Measurements from ENCODE around the gene CCDC88C.
A peak's percentile ranks its signal among the peaks of the same experiment; 100 is the strongest.

The CCDC88C gene

GRCh38 chr14:91305650-91306431 lies 111.8 kb downstream of the CCDC88C start:
- Histone ChIP-seq H3K4me1 (ENCODE audit: insufficient read depth, low read length) (no peaks in the 10 kb centered on the region), H3K27ac (ENCODE audit: low read length) (no peak overlapping the region), H3K4me3 (ENCODE audit: low read depth in 1 of 2, low read length in 2 of 2) (no peak overlapping the region), H3K9me3 (ENCODE audit: insufficient read depth, low read length, severe bottlenecking) (no peaks in the 10 kb centered on the region), H2AFZ (ENCODE audit: low read depth, low read length) (no peak overlapping the region), H3K27me3 (ENCODE audit: insufficient read depth, low read length, poor library complexity) (no peaks in the 10 kb centered on the region), H4K20me1 (ENCODE audit: insufficient read depth, low read length) (peaks cover 21% of the 10 kb centered on the region), H3K79me2 (ENCODE audit: insufficient read depth, low read length) (no peaks in the 10 kb centered on the region), H3K36me3 (ENCODE audit: insufficient read depth, low read length) (peaks cover 96% of the 10 kb centered on the region), H3K4me2 (ENCODE audit: insufficient read depth, low read length) (no peak overlapping the region), H3K9ac (ENCODE audit: low read depth, low read length) (no peak overlapping the region)
- DNase-seq, result no peak
- no peak for ATAC-seq (ENCODE audit: insufficient read depth, low read depth)
- TF ChIP-seq, protein P1, sequence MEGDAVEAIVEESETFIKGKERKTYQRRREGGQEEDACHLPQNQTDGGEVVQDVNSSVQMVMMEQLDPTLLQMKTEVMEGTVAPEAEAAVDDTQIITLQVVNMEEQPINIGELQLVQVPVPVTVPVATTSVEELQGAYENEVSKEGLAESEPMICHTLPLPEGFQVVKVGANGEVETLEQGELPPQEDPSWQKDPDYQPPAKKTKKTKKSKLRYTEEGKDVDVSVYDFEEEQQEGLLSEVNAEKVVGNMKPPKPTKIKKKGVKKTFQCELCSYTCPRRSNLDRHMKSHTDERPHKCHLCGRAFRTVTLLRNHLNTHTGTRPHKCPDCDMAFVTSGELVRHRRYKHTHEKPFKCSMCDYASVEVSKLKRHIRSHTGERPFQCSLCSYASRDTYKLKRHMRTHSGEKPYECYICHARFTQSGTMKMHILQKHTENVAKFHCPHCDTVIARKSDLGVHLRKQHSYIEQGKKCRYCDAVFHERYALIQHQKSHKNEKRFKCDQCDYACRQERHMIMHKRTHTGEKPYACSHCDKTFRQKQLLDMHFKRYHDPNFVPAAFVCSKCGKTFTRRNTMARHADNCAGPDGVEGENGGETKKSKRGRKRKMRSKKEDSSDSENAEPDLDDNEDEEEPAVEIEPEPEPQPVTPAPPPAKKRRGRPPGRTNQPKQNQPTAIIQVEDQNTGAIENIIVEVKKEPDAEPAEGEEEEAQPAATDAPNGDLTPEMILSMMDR (IDR thresholded peaks at IDR 0.05; ENCODE audit: borderline replicate concordance, extremely low read depth, low read length, poor library complexity, severe bottlenecking), result no peak

DNA sequence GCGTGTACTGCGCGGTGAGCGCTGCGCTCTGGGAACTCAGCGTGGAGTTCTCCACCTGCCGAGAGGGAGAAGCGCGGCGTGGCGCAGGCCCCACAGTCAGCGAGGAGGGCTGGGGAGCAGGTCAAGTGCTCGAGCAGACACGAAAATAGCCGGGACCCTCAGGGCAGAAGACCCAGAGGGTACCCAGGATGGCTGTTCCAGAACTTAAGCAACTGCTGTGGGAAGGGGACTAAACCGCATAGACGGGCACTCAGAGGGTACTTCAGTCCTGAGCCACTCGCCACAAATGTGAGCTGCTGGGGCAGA lies 113.7 kb downstream of the CCDC88C start:
- Histone ChIP-seq H3K27me3 (ENCODE audit: insufficient read depth, low read length, poor library complexity) (no peaks in the 10 kb centered on the region), H3K9ac (ENCODE audit: low read depth, low read length) (no peak overlapping the region), H3K4me1 (ENCODE audit: insufficient read depth, low read length) (no peaks in the 10 kb centered on the region), H4K20me1 (ENCODE audit: insufficient read depth, low read length) (peaks cover 17% of the 10 kb centered on the region), H3K36me3 (ENCODE audit: insufficient read depth, low read length) (peaks cover 98% of the 10 kb centered on the region), H3K79me2 (ENCODE audit: insufficient read depth, low read length) (no peaks in the 10 kb centered on the region), H3K4me2 (ENCODE audit: insufficient read depth, low read length) (no peak overlapping the region), H3K9me3 (ENCODE audit: insufficient read depth, low read length, severe bottlenecking) (no peaks in the 10 kb centered on the region), H3K4me3 (ENCODE audit: low read depth in 1 of 2, low read length in 2 of 2) (no peak overlapping the region), H2AFZ (ENCODE audit: low read depth, low read length) (no peak overlapping the region), H3K27ac (ENCODE audit: low read length) (no peak overlapping the region)
- ATAC-seq (ENCODE audit: insufficient read depth, low read depth) (no peak), DNase-seq (no peak)
- TF ChIP-seq, protein P1 (IDR thresholded peaks at IDR 0.05; ENCODE audit: borderline replicate concordance, extremely low read depth, low read length, poor library complexity, severe bottlenecking), result no peak
- TF ChIP-seq EZH2 (IDR thresholded peaks at IDR 0.05; ENCODE audit: borderline replicate concordance, low read depth, low read length, severe bottlenecking), result no peak

DNA sequence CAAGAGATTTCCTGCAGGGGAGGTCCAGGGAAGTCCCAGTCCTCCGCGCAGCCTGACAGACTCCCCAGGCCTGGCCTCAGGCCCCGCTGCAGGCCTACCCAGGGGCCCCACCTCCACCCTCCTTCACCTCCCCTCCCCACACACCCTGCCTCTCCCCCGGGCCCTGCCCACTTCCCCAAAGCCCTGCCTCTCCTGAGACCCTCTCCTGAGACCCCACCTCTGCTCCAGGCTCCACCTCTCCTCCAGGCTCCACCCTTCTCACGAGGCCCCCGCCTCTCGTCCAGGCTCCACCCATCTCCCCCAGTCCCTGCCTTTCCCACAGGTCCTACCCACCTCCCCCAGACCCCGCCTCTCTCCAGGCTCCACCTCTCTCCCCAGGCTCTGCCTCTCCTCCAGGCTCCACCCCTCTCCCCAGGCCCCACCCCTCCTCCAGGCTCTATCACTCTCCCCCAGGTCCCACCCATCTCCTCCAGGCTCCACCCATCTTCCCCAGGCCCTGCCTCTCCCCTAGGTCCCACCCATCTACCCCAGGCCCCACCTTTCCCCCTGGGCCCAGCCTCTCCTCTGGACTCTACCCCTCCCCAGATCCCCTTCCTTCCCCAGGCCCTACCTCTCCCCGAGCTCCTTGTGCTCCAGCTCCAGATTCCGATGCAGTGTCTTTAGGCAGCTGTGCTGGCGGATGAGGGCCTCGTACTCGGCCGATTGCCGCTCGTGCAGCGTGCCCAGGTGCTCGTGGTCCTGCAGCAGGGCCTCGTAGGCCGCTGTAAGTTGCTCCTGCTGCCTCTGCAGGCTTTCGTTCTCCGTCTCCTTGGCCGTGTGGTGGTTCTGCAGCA lies 114.3 kb downstream of the CCDC88C start:
- no peak overlapping the region for H3K4me3 ChIP-seq (ENCODE audit: low read depth in 1 of 2, low read length in 2 of 2)

More for the DNA sequence above, 114.3 kb downstream of the CCDC88C start:
- no peak overlapping the region for H3K4me2 ChIP-seq (ENCODE audit: insufficient read depth, low read length)
- H3K79me2 ChIP-seq (ENCODE audit: insufficient read depth, low read length), result no peaks in the 10 kb centered on the region
- TF ChIP-seq, protein P1 (IDR thresholded peaks at IDR 0.05; ENCODE audit: borderline replicate concordance, extremely low read depth, low read length, poor library complexity, severe bottlenecking), result no peak
- no peak for TF ChIP-seq EZH2 (IDR thresholded peaks at IDR 0.05; ENCODE audit: borderline replicate concordance, low read depth, low read length, severe bottlenecking)
- ATAC-seq (ENCODE audit: insufficient read depth, low read depth) (peak; percentile 93), DNase-seq (peak; percentile 84)
- no peak overlapping the region for H3K27ac ChIP-seq (ENCODE audit: low read length)
- H3K9ac ChIP-seq (ENCODE audit: low read depth, low read length), result no peak overlapping the region
- H2AFZ ChIP-seq (ENCODE audit: low read depth, low read length), result no peak overlapping the region
- H3K9me3 ChIP-seq (ENCODE audit: insufficient read depth, low read length, severe bottlenecking), result no peaks in the 10 kb centered on the region
- peaks cover 17% of the 10 kb centered on the region for H4K20me1 ChIP-seq (ENCODE audit: insufficient read depth, low read length)
- no peaks in the 10 kb centered on the region for H3K27me3 ChIP-seq (ENCODE audit: insufficient read depth, low read length, poor library complexity)
- H3K4me1 ChIP-seq (ENCODE audit: insufficient read depth, low read length), result no peaks in the 10 kb centered on the region
- H3K36me3 ChIP-seq (ENCODE audit: insufficient read depth, low read length), result peaks cover 96% of the 10 kb centered on the region

All from DND-41 (cell line).